ENCODE data around the gene VAT1L. TPM values are rescaled to one million over a fixed set of nuclear protein-coding genes. Genes with fewer than 3 reads are reported as not detected.
A peak's percentile ranks its signal among the peaks of the same experiment; 100 is the strongest.

The VAT1L gene
- total and polyA plus RNA-seq, 2 experiments from 2014 or later: 11.0 to 24.4 TPM

DNA sequence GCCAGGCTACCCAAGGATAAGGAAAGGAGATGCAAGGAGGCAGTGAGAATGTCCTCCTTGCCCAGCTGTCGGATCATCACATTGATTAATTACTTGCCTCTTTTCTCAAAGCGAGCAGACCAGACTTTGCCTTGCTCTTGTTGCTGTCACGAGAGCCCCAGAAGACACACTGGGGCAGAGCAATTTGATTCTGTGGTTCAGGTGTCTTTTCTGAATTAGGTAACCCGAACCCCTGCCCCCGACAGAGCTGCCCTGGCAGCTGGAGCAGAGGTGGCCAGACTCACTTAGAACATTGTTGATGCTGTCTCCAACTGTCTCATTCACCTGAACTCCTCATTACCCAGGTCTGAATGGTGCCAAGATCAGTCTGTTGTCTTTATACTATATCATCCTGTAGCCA lies 34.3 kb downstream of the VAT1L start:
- Histone ChIP-seq H3K4me2 (no peak overlapping the region), H3K79me2 (replicated peaks; ENCODE audit: insufficient read depth) (no peaks in the 10 kb centered on the region), H4K20me1 (replicated peaks; ENCODE audit: insufficient read depth) (no peaks in the 10 kb centered on the region; the same call in 1 of the 2 replicates), H3K4me1 (ENCODE audit: insufficient read depth) (0 out of 2 replicates have a peak, but pooled peaks cover 5% of the 10 kb centered on the region), H3K27me3 (ENCODE audit: insufficient read depth) (no peaks in the 10 kb centered on the region), H2AFZ (no peak overlapping the region), H3K4me3 (no peak overlapping the region), H3K36me3 (ENCODE audit: insufficient read depth) (no peaks in the 10 kb centered on the region; the same call in 1 of the 2 replicates), H3K9me2 (ENCODE audit: insufficient read depth) (no peaks in the 10 kb centered on the region), H3F3A (replicated peaks; ENCODE audit: low read depth) (no peaks in the 10 kb centered on the region), H3K27ac (ENCODE audit: low read depth) (no peak overlapping the region)
- ATAC-seq (peak; percentile 64), DNase-seq (ENCODE audit: low spot score) (peak; percentile 16)
- peaks cover 22% of the 10 kb centered on the region for H3K36me3 Mint-ChIP-seq (ENCODE audit: low read depth)
- peak overlapping the region; percentile 40; the same call in 1 of the 2 replicates for H3K27ac Mint-ChIP-seq
- no peaks in the 10 kb centered on the region for H3K27me3 Mint-ChIP-seq (ENCODE audit: insufficient read depth, low read depth, poor library complexity)
- TF ChIP-seq, protein P1, sequence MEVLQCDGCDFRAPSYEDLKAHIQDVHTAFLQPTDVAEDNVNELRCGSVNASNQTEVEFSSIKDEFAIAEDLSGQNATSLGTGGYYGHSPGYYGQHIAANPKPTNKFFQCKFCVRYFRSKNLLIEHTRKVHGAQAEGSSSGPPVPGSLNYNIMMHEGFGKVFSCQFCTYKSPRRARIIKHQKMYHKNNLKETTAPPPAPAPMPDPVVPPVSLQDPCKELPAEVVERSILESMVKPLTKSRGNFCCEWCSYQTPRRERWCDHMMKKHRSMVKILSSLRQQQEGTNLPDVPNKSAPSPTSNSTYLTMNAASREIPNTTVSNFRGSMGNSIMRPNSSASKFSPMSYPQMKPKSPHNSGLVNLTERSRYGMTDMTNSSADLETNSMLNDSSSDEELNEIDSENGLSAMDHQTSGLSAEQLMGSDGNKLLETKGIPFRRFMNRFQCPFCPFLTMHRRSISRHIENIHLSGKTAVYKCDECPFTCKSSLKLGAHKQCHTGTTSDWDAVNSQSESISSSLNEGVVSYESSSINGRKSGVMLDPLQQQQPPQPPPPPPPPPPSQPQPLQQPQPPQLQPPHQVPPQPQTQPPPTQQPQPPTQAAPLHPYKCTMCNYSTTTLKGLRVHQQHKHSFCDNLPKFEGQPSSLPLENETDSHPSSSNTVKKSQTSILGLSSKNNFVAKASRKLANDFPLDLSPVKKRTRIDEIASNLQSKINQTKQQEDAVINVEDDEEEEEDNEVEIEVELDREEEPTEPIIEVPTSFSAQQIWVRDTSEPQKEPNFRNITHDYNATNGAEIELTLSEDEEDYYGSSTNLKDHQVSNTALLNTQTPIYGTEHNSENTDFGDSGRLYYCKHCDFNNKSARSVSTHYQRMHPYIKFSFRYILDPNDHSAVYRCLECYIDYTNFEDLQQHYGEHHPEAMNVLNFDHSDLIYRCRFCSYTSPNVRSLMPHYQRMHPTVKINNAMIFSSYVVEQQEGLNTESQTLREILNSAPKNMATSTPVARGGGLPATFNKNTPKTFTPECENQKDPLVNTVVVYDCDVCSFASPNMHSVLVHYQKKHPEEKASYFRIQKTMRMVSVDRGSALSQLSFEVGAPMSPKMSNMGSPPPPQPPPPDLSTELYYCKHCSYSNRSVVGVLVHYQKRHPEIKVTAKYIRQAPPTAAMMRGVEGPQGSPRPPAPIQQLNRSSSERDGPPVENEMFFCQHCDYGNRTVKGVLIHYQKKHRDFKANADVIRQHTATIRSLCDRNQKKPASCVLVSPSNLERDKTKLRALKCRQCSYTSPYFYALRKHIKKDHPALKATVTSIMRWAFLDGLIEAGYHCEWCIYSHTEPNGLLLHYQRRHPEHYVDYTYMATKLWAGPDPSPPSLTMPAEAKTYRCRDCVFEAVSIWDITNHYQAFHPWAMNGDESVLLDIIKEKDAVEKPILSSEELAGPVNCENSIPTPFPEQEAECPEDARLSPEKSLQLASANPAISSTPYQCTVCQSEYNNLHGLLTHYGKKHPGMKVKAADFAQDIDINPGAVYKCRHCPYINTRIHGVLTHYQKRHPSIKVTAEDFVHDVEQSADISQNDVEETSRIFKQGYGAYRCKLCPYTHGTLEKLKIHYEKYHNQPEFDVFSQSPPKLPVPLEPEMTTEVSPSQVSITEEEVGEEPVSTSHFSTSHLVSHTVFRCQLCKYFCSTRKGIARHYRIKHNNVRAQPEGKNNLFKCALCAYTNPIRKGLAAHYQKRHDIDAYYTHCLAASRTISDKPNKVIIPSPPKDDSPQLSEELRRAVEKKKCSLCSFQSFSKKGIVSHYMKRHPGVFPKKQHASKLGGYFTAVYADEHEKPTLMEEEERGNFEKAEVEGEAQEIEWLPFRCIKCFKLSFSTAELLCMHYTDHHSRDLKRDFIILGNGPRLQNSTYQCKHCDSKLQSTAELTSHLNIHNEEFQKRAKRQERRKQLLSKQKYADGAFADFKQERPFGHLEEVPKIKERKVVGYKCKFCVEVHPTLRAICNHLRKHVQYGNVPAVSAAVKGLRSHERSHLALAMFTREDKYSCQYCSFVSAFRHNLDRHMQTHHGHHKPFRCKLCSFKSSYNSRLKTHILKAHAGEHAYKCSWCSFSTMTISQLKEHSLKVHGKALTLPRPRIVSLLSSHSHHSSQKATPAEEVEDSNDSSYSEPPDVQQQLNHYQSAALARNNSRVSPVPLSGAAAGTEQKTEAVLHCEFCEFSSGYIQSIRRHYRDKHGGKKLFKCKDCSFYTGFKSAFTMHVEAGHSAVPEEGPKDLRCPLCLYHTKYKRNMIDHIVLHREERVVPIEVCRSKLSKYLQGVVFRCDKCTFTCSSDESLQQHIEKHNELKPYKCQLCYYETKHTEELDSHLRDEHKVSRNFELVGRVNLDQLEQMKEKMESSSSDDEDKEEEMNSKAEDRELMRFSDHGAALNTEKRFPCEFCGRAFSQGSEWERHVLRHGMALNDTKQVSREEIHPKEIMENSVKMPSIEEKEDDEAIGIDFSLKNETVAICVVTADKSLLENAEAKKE (CRISPR knock-in tag; IDR thresholded peaks at IDR 0.05): no peak
- no peak for TF ChIP-seq ZNF114 (CRISPR knock-in tag; IDR thresholded peaks at IDR 0.05)
- TF ChIP-seq, protein P2, sequence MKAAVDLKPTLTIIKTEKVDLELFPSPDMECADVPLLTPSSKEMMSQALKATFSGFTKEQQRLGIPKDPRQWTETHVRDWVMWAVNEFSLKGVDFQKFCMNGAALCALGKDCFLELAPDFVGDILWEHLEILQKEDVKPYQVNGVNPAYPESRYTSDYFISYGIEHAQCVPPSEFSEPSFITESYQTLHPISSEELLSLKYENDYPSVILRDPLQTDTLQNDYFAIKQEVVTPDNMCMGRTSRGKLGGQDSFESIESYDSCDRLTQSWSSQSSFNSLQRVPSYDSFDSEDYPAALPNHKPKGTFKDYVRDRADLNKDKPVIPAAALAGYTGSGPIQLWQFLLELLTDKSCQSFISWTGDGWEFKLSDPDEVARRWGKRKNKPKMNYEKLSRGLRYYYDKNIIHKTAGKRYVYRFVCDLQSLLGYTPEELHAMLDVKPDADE (IDR thresholded peaks at IDR 0.05): no peak
- TF ChIP-seq JUNB (IDR thresholded peaks at IDR 0.05; ENCODE audit: unreplicated experiment): no peak
- TF ChIP-seq STAT1 (IDR thresholded peaks at IDR 0.05; ENCODE audit: unreplicated experiment): no peak
- TF ChIP-seq ZNF331 (CRISPR knock-in tag; IDR thresholded peaks at IDR 0.05; ENCODE audit: low read depth): no peak
- TF ChIP-seq, protein P3, sequence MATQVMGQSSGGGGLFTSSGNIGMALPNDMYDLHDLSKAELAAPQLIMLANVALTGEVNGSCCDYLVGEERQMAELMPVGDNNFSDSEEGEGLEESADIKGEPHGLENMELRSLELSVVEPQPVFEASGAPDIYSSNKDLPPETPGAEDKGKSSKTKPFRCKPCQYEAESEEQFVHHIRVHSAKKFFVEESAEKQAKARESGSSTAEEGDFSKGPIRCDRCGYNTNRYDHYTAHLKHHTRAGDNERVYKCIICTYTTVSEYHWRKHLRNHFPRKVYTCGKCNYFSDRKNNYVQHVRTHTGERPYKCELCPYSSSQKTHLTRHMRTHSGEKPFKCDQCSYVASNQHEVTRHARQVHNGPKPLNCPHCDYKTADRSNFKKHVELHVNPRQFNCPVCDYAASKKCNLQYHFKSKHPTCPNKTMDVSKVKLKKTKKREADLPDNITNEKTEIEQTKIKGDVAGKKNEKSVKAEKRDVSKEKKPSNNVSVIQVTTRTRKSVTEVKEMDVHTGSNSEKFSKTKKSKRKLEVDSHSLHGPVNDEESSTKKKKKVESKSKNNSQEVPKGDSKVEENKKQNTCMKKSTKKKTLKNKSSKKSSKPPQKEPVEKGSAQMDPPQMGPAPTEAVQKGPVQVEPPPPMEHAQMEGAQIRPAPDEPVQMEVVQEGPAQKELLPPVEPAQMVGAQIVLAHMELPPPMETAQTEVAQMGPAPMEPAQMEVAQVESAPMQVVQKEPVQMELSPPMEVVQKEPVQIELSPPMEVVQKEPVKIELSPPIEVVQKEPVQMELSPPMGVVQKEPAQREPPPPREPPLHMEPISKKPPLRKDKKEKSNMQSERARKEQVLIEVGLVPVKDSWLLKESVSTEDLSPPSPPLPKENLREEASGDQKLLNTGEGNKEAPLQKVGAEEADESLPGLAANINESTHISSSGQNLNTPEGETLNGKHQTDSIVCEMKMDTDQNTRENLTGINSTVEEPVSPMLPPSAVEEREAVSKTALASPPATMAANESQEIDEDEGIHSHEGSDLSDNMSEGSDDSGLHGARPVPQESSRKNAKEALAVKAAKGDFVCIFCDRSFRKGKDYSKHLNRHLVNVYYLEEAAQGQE (IDR thresholded peaks at IDR 0.05; ENCODE audit: unreplicated experiment): no peak
- TF ChIP-seq POLR2AphosphoS5 (IDR thresholded peaks at IDR 0.05; ENCODE audit: low read depth): no peak
- no peak for TF ChIP-seq EZH2 (IDR thresholded peaks at IDR 0.05; ENCODE audit: low read depth, unreplicated experiment)
- H3K4me3 Mint-ChIP-seq: no peak overlapping the region
- no peaks in the 10 kb centered on the region for H3K9me3 Mint-ChIP-seq
- H3K4me1 Mint-ChIP-seq: peaks cover 7% of the 10 kb centered on the region; the same call in 2 of the 3 replicates

Data from GM23338 (cell line).